HG02623 (cell line): ENCODE results near the gene NISCH.

Experiments
- ATAC-seq: cut with Tn5 transposase; IDR thresholded peaks from one replicate; pipeline ENCODE4 v1.9.1; 2021; ENCODE audit warnings: moderate library complexity; ENCODE audit not compliant: unreplicated experiment

NISCH gene

GRCh38 chr3:52512105-52512504 lies 56.7 kb downstream of the NISCH start:
- no peak for ATAC-seq

DNA sequence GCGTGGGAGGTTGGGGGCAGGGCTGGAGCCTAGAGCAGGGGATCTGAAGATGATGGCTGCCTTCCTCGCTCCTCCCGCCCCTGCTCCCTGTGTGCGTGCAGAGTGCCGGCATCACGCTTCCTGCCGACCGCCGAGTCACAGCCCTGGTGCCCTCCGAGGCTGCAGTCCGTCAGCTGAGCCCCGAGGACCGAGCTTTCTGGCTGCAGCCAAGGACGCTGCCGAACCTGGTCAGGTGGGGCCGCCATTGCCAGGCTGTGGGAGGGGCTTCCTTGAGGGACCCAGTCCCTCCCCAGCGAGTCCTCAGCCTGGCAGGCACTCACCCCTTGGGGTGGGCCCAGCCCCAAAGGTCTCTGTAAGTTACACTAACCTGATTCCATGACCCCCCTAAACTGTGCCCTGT lies 57.3 kb downstream of the NISCH start:
- no peak for ATAC-seq

- ATAC-seq = no peak
Observed at GRCh38 chr3:52513281-52513680, 57.9 kb downstream of the NISCH start.

- ATAC-seq = no peak
Observed at GRCh38 chr3:52514576-52514975, 59.2 kb downstream of the NISCH start.

- ATAC-seq = no peak
Observed at GRCh38 chr3:52515192-52515591, 59.8 kb downstream of the NISCH start.

GRCh38 chr3:52516509-52517195 lies 61.2 kb downstream of the NISCH start:
- no peak for ATAC-seq

DNA sequence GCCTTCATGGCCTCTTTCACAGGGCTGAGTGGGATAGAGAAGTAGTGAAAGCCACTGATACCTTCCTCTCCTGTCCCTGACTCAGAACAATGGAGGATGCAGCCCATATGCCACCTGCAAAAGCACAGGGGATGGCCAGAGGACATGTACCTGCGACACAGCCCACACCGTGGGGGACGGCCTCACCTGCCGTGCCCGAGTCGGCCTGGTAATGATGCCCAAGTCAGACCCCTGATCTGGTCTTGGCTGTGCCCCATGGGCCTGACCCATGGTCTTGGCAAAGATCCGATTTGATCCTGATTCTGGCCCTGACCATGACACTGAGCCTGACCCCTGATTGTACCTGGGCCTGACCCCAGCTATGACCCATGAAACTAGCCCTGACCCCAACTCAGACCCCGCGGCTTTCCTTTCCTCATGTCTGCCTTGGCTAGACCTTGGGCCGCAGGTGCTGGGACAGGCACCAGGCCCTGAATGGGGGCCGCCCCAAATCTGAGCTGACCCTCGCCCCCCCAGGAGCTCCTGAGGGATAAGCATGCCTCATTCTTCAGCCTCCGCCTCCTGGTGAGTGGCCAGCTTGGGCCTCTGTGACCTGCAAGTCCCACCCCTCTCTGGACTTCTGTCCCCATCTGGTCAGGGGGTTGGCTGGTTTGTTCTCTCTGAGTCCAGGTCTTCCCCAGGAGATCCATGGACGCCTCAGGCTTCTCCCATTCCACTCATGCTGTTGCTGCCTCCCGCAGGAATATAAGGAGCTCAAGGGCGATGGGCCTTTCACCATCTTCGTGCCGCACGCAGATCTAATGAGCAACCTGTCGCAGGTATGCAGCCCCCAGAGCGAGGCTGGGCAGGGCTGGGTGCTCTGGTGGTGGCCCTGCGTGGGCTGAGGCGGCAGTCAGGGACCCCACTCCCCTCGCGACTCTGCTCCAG lies 62.7 kb downstream of the NISCH start:
- no peak for ATAC-seq

- no peak for ATAC-seq
Observed at GRCh38 chr3:52518723-52519444, 63.5 kb downstream of the NISCH start.

- ATAC-seq = no peak
Observed at GRCh38 chr3:52519445-52520140, 64.2 kb downstream of the NISCH start.

DNA sequence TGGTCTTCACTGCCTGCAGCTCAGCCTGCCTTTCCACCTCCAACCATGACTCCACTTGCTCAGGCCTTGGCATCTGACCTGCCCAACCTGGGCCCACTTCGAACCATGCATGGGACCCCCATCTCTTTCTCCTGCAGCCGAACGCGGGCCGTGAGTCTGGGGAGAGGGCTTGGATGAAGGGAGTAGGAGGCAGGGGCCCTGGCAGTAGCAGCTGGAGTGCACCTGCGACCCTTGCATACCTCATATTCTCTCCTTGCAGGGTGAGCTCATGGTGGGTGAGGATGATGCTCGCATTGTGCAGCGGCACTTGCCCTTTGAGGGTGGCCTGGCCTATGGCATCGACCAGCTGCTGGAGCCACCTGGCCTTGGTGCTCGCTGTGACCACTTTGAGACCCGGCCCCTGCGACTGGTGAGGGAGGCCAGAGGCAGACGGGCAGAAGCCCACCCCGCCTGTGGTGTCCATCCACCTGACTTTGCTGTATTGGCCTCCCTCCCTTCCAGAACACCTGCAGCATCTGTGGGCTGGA lies 64.8 kb downstream of the NISCH start:
- no peak for ATAC-seq

- no peak for ATAC-seq
Observed at GRCh38 chr3:52520716-52521487, 65.5 kb downstream of the NISCH start.

GRCh38 chr3:52521488-52521824 lies 66.1 kb downstream of the NISCH start:
- no peak for ATAC-seq

DNA sequence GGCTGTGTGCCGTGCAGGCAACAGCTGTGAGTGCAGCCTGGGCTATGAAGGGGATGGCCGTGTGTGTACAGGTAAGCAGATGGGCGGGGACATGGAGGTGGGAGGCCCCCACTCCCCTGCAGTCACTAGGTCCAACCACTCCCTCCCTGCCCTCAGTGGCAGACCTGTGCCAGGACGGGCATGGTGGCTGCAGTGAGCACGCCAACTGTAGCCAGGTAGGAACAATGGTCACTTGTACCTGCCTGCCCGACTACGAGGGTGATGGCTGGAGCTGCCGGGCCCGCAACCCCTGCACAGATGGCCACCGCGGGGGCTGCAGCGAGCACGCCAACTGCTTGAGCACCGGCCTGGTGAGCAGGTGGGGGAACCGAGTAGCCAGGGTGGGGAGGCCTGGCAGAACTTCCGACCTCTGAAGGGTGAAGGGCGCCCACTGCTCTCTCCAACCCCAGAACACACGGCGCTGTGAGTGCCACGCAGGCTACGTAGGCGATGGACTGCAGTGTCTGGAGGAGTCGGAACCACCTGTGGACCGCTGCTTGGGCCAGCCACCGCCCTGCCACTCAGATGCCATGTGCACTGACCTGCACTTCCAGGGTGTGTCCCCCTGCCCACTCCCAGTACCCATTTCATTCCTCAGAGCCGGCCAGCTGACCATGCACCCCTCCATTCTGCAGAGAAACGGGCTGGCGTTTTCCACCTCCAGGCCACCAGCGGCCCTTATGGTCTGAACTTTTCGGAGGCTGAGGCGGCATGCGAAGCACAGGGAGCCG lies 66.7 kb downstream of the NISCH start:
- no peak for ATAC-seq

- ATAC-seq = no peak
Observed at GRCh38 chr3:52522651-52523251, 67.3 kb downstream of the NISCH start.

DNA sequence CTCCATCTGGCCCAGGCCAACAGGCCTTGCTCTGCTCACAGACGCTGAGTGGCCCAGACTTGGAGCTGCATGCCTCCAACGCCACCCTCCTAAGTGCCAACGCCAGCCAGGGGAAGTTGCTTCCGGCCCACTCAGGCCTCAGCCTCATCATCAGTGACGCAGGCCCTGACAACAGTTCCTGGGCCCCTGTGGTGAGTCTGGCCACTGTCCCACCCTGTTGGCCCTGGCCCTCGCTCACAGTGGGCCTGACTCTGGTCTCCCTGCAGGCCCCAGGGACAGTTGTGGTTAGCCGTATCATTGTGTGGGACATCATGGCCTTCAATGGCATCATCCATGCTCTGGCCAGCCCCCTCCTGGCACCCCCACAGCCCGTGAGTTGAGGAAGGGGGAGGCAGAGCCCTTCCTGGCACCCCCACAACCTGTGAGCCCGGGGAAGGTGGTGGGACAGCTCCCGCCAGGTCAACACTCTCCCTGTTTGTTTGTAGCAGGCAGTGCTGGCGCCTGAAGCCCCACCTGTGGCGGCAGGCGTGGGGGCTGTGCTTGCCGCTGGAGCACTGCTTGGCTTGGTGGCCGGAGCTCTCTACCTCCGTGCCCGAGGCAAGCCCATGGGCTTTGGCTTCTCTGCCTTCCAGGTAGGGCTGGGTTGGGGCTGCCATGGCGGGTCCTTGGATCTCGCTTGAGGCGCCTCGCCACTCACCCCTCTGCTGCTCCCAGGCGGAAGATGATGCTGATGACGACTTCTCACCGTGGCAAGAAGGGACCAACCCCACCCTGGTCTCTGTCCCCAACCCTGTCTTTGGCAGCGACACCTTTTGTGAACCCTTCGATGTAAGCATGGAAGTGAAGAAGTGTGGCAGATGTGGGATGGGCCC lies 68.2 kb downstream of the NISCH start:
- ATAC-seq = no peak

DNA sequence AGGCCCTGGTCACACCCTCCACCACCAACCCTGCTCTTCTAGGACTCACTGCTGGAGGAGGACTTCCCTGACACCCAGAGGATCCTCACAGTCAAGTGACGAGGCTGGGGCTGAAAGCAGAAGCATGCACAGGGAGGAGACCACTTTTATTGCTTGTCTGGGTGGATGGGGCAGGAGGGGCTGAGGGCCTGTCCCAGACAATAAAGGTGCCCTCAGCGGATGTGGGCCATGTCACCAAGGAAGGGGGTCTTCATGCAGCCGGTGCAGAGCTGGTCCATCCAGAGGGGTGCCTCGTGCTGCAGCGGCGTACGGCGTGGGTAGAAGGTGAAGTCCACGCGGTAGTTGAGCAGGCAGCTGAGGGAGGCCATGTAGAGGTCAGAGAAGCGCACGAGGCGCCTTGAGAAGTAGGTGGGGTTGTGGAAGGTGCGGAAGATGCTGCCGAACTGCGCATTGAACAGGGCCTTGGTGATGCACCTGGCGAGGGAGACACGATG lies 68.9 kb downstream of the NISCH start:
- ATAC-seq = no peak

GRCh38 chr3:52524752-52525679 lies 69.6 kb downstream of the NISCH start:
- ATAC-seq = no peak
